SU-DHL-6 (cell line): ENCODE data around the gene TP63.

Source experiments
- H2AFZ ChIP-seq: fragments of 200-600 bp; sonication (generic); 2 replicates; pipeline ENCODE4 v1.6.1; 2014; ENCODE audit warnings: low read depth, mild to moderate bottlenecking, moderate library complexity, mixed read lengths, antibody characterized with exemption, low read length; ENCODE audit not compliant: severe bottlenecking
- H3F3A ChIP-seq: fragments of 200-600 bp; shearing (Covaris generic); 2 replicates; pipeline ENCODE4 v1.6.0; 2016; ENCODE audit warnings: antibody characterized with exemption, mild to moderate bottlenecking; ENCODE audit not compliant: insufficient read depth
- H3K27ac ChIP-seq: fragments of 200-600 bp; sonication (generic); 2 replicates; pipeline ENCODE4 v1.5.1; 2016; ENCODE audit warnings: low read depth, mild to moderate bottlenecking, low read length, moderate library complexity, mixed read lengths
- H3K27me3 ChIP-seq: fragments of 200-600 bp; sonication (generic), shearing (Covaris generic); 2 replicates; pipeline ENCODE4 v1.6.0; 2014; ENCODE audit warnings: mild to moderate bottlenecking, low read length
- H3K36me3 ChIP-seq: fragments of 200-600 bp; sonication (generic); 2 replicates; pipeline ENCODE4 v1.6.1; 2014; ENCODE audit warnings: mild to moderate bottlenecking, low read length, mixed read lengths
- H3K4me2 ChIP-seq: fragments of 300-600, 200-600 bp; shearing (Covaris generic), sonication (generic); 2 replicates; pipeline ENCODE4 v1.6.0; 2014; ENCODE audit warnings: low read length, low read depth, mild to moderate bottlenecking; ENCODE audit not compliant: poor library complexity, severe bottlenecking
- H3K4me3 ChIP-seq: fragments of 200-600 bp; sonication (generic); 2 replicates; pipeline ENCODE4 v1.5.1; 2014; ENCODE audit warnings: antibody characterized with exemption, low read length, mild to moderate bottlenecking, mixed read lengths; ENCODE audit not compliant: insufficient read depth, poor library complexity, severe bottlenecking
- H3K79me2 ChIP-seq: fragments of 200-600 bp; sonication (generic); 2 replicates; pipeline ENCODE4 v1.6.1; 2014; ENCODE audit warnings: mild to moderate bottlenecking, low read length, moderate library complexity; ENCODE audit not compliant: insufficient read depth
- H3K9ac ChIP-seq: fragments of 200-600 bp; sonication (generic); 2 replicates; pipeline ENCODE4 v1.7.0; 2014; ENCODE audit warnings: mild to moderate bottlenecking, low read length
- H3K9me2 ChIP-seq: fragments of 200-600 bp; sonication (generic); replicated peaks from 2 replicates; pipeline ENCODE4 v1.6.1; 2014; ENCODE audit warnings: low read length; ENCODE audit not compliant: insufficient read depth
- H3K9me3 ChIP-seq: fragments of 200-600 bp; sonication (generic); 2 replicates; pipeline ENCODE4 v1.6.1; 2014; ENCODE audit warnings: low read length, mixed read lengths; ENCODE audit not compliant: insufficient read depth
- H4K20me1 ChIP-seq: fragments of 200-600 bp; sonication (generic); 2 replicates; pipeline ENCODE4 v1.6.1; 2014; ENCODE audit warnings: low read depth, mild to moderate bottlenecking, antibody characterized with exemption, low read length, moderate library complexity, mixed read lengths
- CTCF ChIP-seq: fragments of 200-600 bp; sonication (generic); IDR thresholded peaks from one replicate; pipeline ENCODE4 v1.5.1; 2017; ENCODE audit warnings: antibody characterized with exemption, mild to moderate bottlenecking, low read length, moderate library complexity; ENCODE audit not compliant: insufficient read depth, poor library complexity, severe bottlenecking
- EZH2phosphoT487 ChIP-seq: fragments of 200-600 bp; sonication (generic), shearing (Covaris generic); conservative IDR thresholded peaks from 2 replicates; pipeline ENCODE4 v1.6.1; 2018; ENCODE audit warnings: mild to moderate bottlenecking, antibody characterized with exemption, low read length, moderate library complexity, mixed read lengths

TP63 gene

GRCh38 chr3:189630767-189631372, 319 bp upstream of the TP63 start:
- H3K4me3 ChIP-seq, result peak overlapping the region; percentile 44
- no peaks in the 10 kb centered on the region for H3K9me2 ChIP-seq
- H2AFZ ChIP-seq, result peak overlapping the region; percentile 52
- TF ChIP-seq EZH2phosphoT487, result no peak
- TF ChIP-seq CTCF, result no peak
- peaks cover 13% of the 10 kb centered on the region; the same call in 1 of the 2 replicates for H3K79me2 ChIP-seq
- no peaks in the 10 kb centered on the region for H3K36me3 ChIP-seq
- H3K27me3 ChIP-seq, result no peaks in the 10 kb centered on the region
- H4K20me1 ChIP-seq, result no peaks in the 10 kb centered on the region
- H3K9ac ChIP-seq, result no peak overlapping the region
- H3K4me2 ChIP-seq, result peak overlapping the region; percentile 58
- H3K9me3 ChIP-seq, result no peaks in the 10 kb centered on the region
- no peaks in the 10 kb centered on the region for H3F3A ChIP-seq
- peak overlapping the region; percentile 70 for H3K27ac ChIP-seq

DNA sequence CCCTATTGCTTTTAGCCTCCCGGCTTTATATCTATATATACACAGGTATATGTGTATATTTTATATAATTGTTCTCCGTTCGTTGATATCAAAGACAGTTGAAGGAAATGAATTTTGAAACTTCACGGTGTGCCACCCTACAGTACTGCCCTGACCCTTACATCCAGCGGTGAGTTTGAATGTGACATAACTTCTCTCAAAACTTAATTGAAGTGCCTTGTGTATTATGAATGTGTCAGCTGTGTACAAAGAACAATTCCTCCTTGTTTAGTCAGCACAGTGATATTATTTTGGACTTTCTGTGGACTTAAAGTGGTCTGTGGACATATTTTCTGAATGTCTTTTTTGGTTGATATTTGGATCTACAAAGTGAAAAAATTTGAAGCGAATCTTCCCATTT, 220 bp downstream of the TP63 start:
- H3K27ac ChIP-seq, result peak overlapping the region; percentile 70
- no peaks in the 10 kb centered on the region for H3K27me3 ChIP-seq
- H3K36me3 ChIP-seq, result no peaks in the 10 kb centered on the region
- peaks cover 13% of the 10 kb centered on the region; the same call in 1 of the 2 replicates for H3K79me2 ChIP-seq
- no peak for TF ChIP-seq CTCF
- no peak for TF ChIP-seq EZH2phosphoT487
- H4K20me1 ChIP-seq, result no peaks in the 10 kb centered on the region
- no peaks in the 10 kb centered on the region for H3F3A ChIP-seq
- H3K9me2 ChIP-seq, result no peaks in the 10 kb centered on the region
- H3K4me3 ChIP-seq, result peak overlapping the region; percentile 44
- H3K4me2 ChIP-seq, result peak overlapping the region; percentile 58
- H2AFZ ChIP-seq, result peak overlapping the region; percentile 52
- no peaks in the 10 kb centered on the region for H3K9me3 ChIP-seq
- peak overlapping the region; percentile 24 for H3K9ac ChIP-seq

DNA sequence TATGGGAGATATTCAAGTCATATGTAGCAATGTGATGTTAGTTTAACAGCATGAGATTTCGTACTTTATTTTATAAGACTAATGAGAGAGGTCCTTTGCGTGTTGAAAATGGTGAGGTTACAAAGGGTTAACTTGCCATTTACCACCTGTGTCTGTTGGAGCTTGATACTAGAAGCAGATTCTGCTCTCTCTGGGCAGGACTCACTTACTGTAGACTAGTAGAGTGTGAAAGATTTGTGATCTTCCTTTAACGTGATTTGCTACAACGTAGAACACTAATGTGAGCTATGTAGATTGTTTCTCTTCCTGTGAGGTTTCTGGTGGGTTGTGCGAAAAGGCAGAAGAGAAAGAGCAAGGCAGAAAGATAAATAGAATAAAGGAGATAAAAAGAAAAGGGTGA, 1.1 kb downstream of the TP63 start:
- peak overlapping the region; percentile 70 for H3K27ac ChIP-seq
- no peak for TF ChIP-seq CTCF
- TF ChIP-seq EZH2phosphoT487, result no peak
- H3K4me3 ChIP-seq, result peak overlapping the region; percentile 44
- H3K36me3 ChIP-seq, result no peaks in the 10 kb centered on the region
- H3K79me2 ChIP-seq, result peaks cover 13% of the 10 kb centered on the region; the same call in 1 of the 2 replicates
- no peak overlapping the region for H2AFZ ChIP-seq
- peak overlapping the region; percentile 44 for H3K9ac ChIP-seq
- no peaks in the 10 kb centered on the region for H3K27me3 ChIP-seq
- H3K9me3 ChIP-seq, result no peaks in the 10 kb centered on the region
- no peaks in the 10 kb centered on the region for H4K20me1 ChIP-seq
- H3K9me2 ChIP-seq, result no peaks in the 10 kb centered on the region
- H3F3A ChIP-seq, result no peaks in the 10 kb centered on the region
- H3K4me2 ChIP-seq, result peak overlapping the region; percentile 58
